GM12878 (cell line): Measurements from ENCODE around the gene EIF3M. TPM values are rescaled to one million over a fixed set of nuclear protein-coding genes. Genes with fewer than 3 reads are reported as not detected.

Source experiments
- CBX5 ChIP-seq: sonication (generic); IDR thresholded peaks from 2 replicates; pipeline ENCODE4 v1.6.1; 2016; ENCODE audit warnings: low read depth, moderate library complexity, mild to moderate bottlenecking, inconsistent platforms
- CHD1 ChIP-seq: IDR thresholded peaks from 2 replicates; pipeline ENCODE4 v1.6.1; 2012; ENCODE audit warnings: low read depth, low read length, improper control_type of control experiment
- CREB1 ChIP-seq: IDR thresholded peaks from 2 replicates; pipeline ENCODE4 v1.6.1; 2012; ENCODE audit warnings: low read depth, mild to moderate bottlenecking, inconsistent platforms
- CREM ChIP-seq: IDR thresholded peaks from 2 replicates; pipeline ENCODE4 v1.6.1; 2014; ENCODE audit warnings: antibody characterized with exemption, low read depth
- EGR1 ChIP-seq, 2 experiments: IDR thresholded peaks; 1 replicate in 1 of 2; 2 replicates in 1 of 2; pipeline ENCODE4 v1.6.1; 2011 to 2012; ENCODE audit warnings: low read depth in 2 of 2, low read length in 2 of 2, borderline replicate concordance in 1 of 2, mild to moderate bottlenecking in 1 of 2, moderate library complexity in 1 of 2
- ETV6 ChIP-seq, 2 experiments: fragments of 450-650 bp in 1 of 2; IDR thresholded peaks in 1 of 2; conservative IDR thresholded peaks in 1 of 2; 2 replicates each; pipeline ENCODE4 v1.6.1; 2014; ENCODE audit warnings: antibody characterized with exemption in 1 of 2, borderline replicate concordance in 1 of 2, low read depth in 1 of 2, mild to moderate bottlenecking in 1 of 2, moderate library complexity in 1 of 2
- GABPA ChIP-seq: IDR thresholded peaks from 2 replicates; pipeline ENCODE4 v1.6.1; 2014; ENCODE audit warnings: antibody characterized with exemption, low read depth, mild to moderate bottlenecking, inconsistent platforms
- IKZF1 ChIP-seq: fragments of 450-650 bp; conservative IDR thresholded peaks from 2 replicates; pipeline ENCODE4 v1.6.1; 2017; ENCODE audit warnings: antibody characterized with exemption, mild to moderate bottlenecking
- MYC ChIP-seq: IDR thresholded peaks from 2 replicates; pipeline ENCODE4 v1.6.1; 2011; ENCODE audit warnings: mild to moderate bottlenecking, low read length, moderate library complexity, inconsistent platforms; ENCODE audit not compliant: insufficient read depth, insufficient replicate concordance, insufficient read length, severe bottlenecking
- NBN ChIP-seq: fragments of 450-650 bp; IDR thresholded peaks from 2 replicates; pipeline ENCODE4 v1.6.1; 2016
- NFYB ChIP-seq: IDR thresholded peaks from 2 replicates; pipeline ENCODE4 v1.6.1; 2011; ENCODE audit warnings: low read depth, mild to moderate bottlenecking, low read length, improper control_type of control experiment, moderate library complexity; ENCODE audit not compliant: insufficient read depth
- NR2C1 ChIP-seq: fragments of 450-650 bp; IDR thresholded peaks from 2 replicates; pipeline ENCODE4 v1.6.1; 2017; ENCODE audit warnings: antibody characterized with exemption, mild to moderate bottlenecking, moderate library complexity
- NR2F1 ChIP-seq: fragments of 450-650 bp; conservative IDR thresholded peaks from 2 replicates; pipeline ENCODE4 v1.6.1; 2017; ENCODE audit warnings: mild to moderate bottlenecking
- PAX5 ChIP-seq: IDR thresholded peaks from 2 replicates; pipeline ENCODE4 v1.6.1; 2011; ENCODE audit warnings: low read depth, low read length, borderline replicate concordance
- PKNOX1 ChIP-seq: fragments of 450-650 bp; IDR thresholded peaks from 2 replicates; pipeline ENCODE4 v1.6.1; 2016; ENCODE audit warnings: mild to moderate bottlenecking
- RELB ChIP-seq: fragments of 450-650 bp; IDR thresholded peaks from 2 replicates; pipeline ENCODE4 v1.6.1; 2017; ENCODE audit warnings: low read depth, mild to moderate bottlenecking, moderate library complexity
- SREBF1 ChIP-seq: IDR thresholded peaks from 2 replicates; pipeline ENCODE4 v1.6.1; 2012; ENCODE audit warnings: mild to moderate bottlenecking, low read length
- TBL1XR1 ChIP-seq: IDR thresholded peaks from 2 replicates; pipeline ENCODE4 v1.6.1; 2012; ENCODE audit warnings: low read depth, low read length, improper control_type of control experiment
- TCF3 ChIP-seq: IDR thresholded peaks from 2 replicates; pipeline ENCODE4 v1.6.1; 2012; ENCODE audit warnings: low read depth, mild to moderate bottlenecking, low read length, borderline replicate concordance; ENCODE audit not compliant: insufficient read depth
- WRNIP1 ChIP-seq: IDR thresholded peaks from 2 replicates; pipeline ENCODE4 v1.6.1; 2011; ENCODE audit warnings: low read depth, low read length, improper control_type of control experiment, borderline replicate concordance
- YY1 ChIP-seq: IDR thresholded peaks from 2 replicates; pipeline ENCODE4 v1.6.1; 2011; ENCODE audit warnings: low read depth, mild to moderate bottlenecking, low read length
- ZBTB40 ChIP-seq: fragments of 450-650 bp; IDR thresholded peaks from 2 replicates; pipeline ENCODE4 v1.6.1; 2016; ENCODE audit warnings: mild to moderate bottlenecking, moderate library complexity, borderline replicate concordance
- ZSCAN29 ChIP-seq: fragments of 450-650 bp; IDR thresholded peaks from 2 replicates; pipeline ENCODE4 v1.6.1; 2017; ENCODE audit warnings: mild to moderate bottlenecking, moderate library complexity
- polyA plus RNA-seq, 11 experiments: library from polyadenylated mRNA; depleted of rRNA in 4 of 11; unstranded in 6 of 11; stranded (reverse) in 5 of 11; fragments of >200 nt; fragmentation: Nextera tagmentation in 4 of 11; fragmentation: Illumina TruSeq in 1 of 11; extraction: Ambion mirVana in 4 of 11; extraction: Trizol in 1 of 11; gene quantifications; 1 replicate in 1 of 11; 2 replicates in 10 of 11; pipeline versions ENCODE4 v1.2.1 to v1.2.3, GENCODE V29; 2011 to 2016; ENCODE audit warnings: inconsistent platforms in 2 of 11, missing spikeins in 2 of 11, low read depth in 1 of 11
- total RNA-seq, 4 experiments: library from RNA; depleted of rRNA in 3 of 4; stranded (reverse); fragments of >200 nt in 3 of 4; fragmentation: Illumina TruSeq in 1 of 4; extraction: Trizol in 1 of 4; gene quantifications; 2 replicates each; pipeline versions ENCODE4 v1.2.1 to v1.2.3, GENCODE V29; 2013 to 2021

Gene EIF3M
- total and polyA plus RNA-seq, 10 of the 15 experiments (the other 5 are each of a cell fraction or from before 2014, with no cell fraction given): 392 to 1,205 (median 593) TPM

- no peak; a peak in 1 of 4 replicates for TF ChIP-seq ETV6 (conservative IDR thresholded peaks at IDR 0.05 in 1 of 2, IDR thresholded peaks at IDR 0.05 in 1 of 2; ENCODE audit: borderline replicate concordance in 1 of 2, low read depth in 1 of 2)
- TF ChIP-seq WRNIP1: no peak
- peak; percentile 60; the same call in 1 of the 2 replicates for TF ChIP-seq NR2F1
- TF ChIP-seq NBN: 0 out of 2 replicates have a peak, but pooled peaks have one; percentile 26
- 0 out of 2 replicates have a peak, but pooled peaks have one; percentile 11 for TF ChIP-seq RELB
- peak; percentile 78 for TF ChIP-seq NFYB
- TF ChIP-seq CREB1: peak; percentile 73; the same call in 1 of the 2 replicates
- 0 out of 2 replicates have a peak, but pooled peaks have one; percentile 18 for TF ChIP-seq CBX5
- 0 out of 2 replicates have a peak, but pooled peaks have one; percentile 59 for TF ChIP-seq TBL1XR1
- TF ChIP-seq CHD1: no peak
- no peak for TF ChIP-seq ZSCAN29
- peak in 1 of 2 experiments; percentile 69; a peak in 1 of 3 replicates for TF ChIP-seq EGR1 (IDR thresholded peaks at IDR 0.05; ENCODE audit: borderline replicate concordance in 1 of 2, low read depth in 2 of 2, low read length in 2 of 2)
- peak; percentile 82 for TF ChIP-seq IKZF1
- peak; percentile 25; the same call in 1 of the 2 replicates for TF ChIP-seq TCF3
- TF ChIP-seq SREBF1: peak; percentile 65
- TF ChIP-seq PKNOX1: peak; percentile 41; the same call in 1 of the 2 replicates
- TF ChIP-seq CREM: peak; percentile 62
- TF ChIP-seq MYC: peak; percentile 97
- peak; percentile 96 for TF ChIP-seq PAX5
- TF ChIP-seq YY1: peak; percentile 64; the same call in 1 of the 2 replicates
- peak; percentile 97 for TF ChIP-seq GABPA
- peak; percentile 99 for TF ChIP-seq NR2C1
- TF ChIP-seq ZBTB40: peak; percentile 95
Measured at GRCh38 chr11:32583459-32584271, at the start of gene EIF3M (continued).
